B cell (primary cell): ENCODE data around the gene NLRC5. TPM values are rescaled to one million over a fixed set of nuclear protein-coding genes. Genes with fewer than 3 reads are reported as not detected.

ENCODE experiments used
- ATAC-seq: fragments of 200-7000 bp; cut with Tn5 transposase; one replicate; pipeline ENCODE4 v1.10.0; 2021; ENCODE audit warnings: low read depth, mild to moderate bottlenecking, moderate number of reproducible peaks, moderate library complexity
- CTCF ChIA-PET: fragments of 350-600 bp; sonication (Branson Sonifier 250); formaldehyde crosslinking; loops from one replicate; lab custom pipeline; 2021; ENCODE audit warnings: antibody characterized with exemption, inconsistent platforms; lab: Charles Lee
- POLR2A ChIA-PET: fragments of 350-600 bp; sonication (Branson Sonifier 250); formaldehyde crosslinking; loops from one replicate; lab custom pipeline; 2021; ENCODE audit warnings: antibody characterized with exemption; lab: Charles Lee
- DNase-seq: peaks from one replicate; pipeline ENCODE4 v3.0.0; 2013
- H2AFZ ChIP-seq: 2 replicates; pipeline ENCODE4 v1.6.1; 2012; ENCODE audit warnings: mild to moderate bottlenecking, low read depth, low read length; ENCODE audit not compliant: insufficient read depth, poor library complexity, severe bottlenecking
- H3K27ac ChIP-seq, 2 donors: 1 replicate in 1 of 2; 2 replicates in 1 of 2; pipeline ENCODE4 v1.5.1; 2012 to 2013; ENCODE audit warnings: low read length in 2 of 2, mild to moderate bottlenecking in 2 of 2, moderate library complexity in 1 of 2
- H3K27me3 ChIP-seq, 4 experiments: fragments of 200-600 bp in 1 of 4; sonication (generic) in 1 of 4; replicated peaks in 1 of 4; 1 replicate in 2 of 4; 2 replicates in 2 of 4; pipeline versions ENCODE4 v1.6.1 to v1.7.0; 2013 to 2016; ENCODE audit warnings: low read length in 3 of 4, mild to moderate bottlenecking in 2 of 4, mixed read lengths in 1 of 4, moderate library complexity in 1 of 4; ENCODE audit not compliant: insufficient read depth in 4 of 4, control insufficient read depth in 3 of 4; ENCODE audit errors: control extremely low read depth in 1 of 4
- H3K36me3 ChIP-seq, 2 experiments: replicated peaks in 1 of 2; 1 replicate in 1 of 2; 2 replicates in 1 of 2; pipeline versions ENCODE4 v1.6.1 to v1.7.1; 2013; ENCODE audit warnings: low read length in 1 of 2; ENCODE audit not compliant: insufficient read depth in 2 of 2, control insufficient read depth in 1 of 2; ENCODE audit errors: control extremely low read depth in 1 of 2, extremely low read depth in 1 of 2
- H3K4me1 ChIP-seq, 2 donors: fragments of 200-600 bp in 1 of 2; sonication (generic) in 1 of 2; 1 replicate in 1 of 2; 2 replicates in 1 of 2; pipeline versions ENCODE4 v1.5.1 to v1.6.1; 2013 to 2017; ENCODE audit warnings: low read length in 2 of 2; ENCODE audit not compliant: control insufficient read depth in 2 of 2, insufficient read depth in 2 of 2
- H3K4me2 ChIP-seq: replicated peaks from 2 replicates; pipeline ENCODE3; 2012; ENCODE audit warnings: mild to moderate bottlenecking, low read depth, low read length; ENCODE audit not compliant: poor library complexity, severe bottlenecking
- H3K4me3 ChIP-seq, 5 experiments: fragments of 200-600 bp in 1 of 5; sonication (generic) in 1 of 5; 1 replicate in 3 of 5; 2 replicates in 2 of 5; pipeline versions ENCODE4 v1.5.1 to v1.7.0; 2011 to 2016; ENCODE audit warnings: low read length in 4 of 5, mild to moderate bottlenecking in 4 of 5, low read depth in 2 of 5, control low read depth in 1 of 5, moderate library complexity in 1 of 5; ENCODE audit not compliant: insufficient read depth in 1 of 5; ENCODE audit errors: control extremely low read depth in 1 of 5, extremely low read depth in 1 of 5
- H3K79me2 ChIP-seq: fragments of 200-600 bp; sonication (generic); one replicate; pipeline ENCODE4 v1.6.0; 2016; ENCODE audit warnings: low read length; ENCODE audit not compliant: control insufficient read depth, insufficient read depth
- H3K9ac ChIP-seq: fragments of 200-600 bp; sonication (generic); 2 replicates; pipeline ENCODE4 v1.6.1; 2017; ENCODE audit warnings: mild to moderate bottlenecking, low read length, moderate library complexity
- H3K9me3 ChIP-seq, 3 donors: one replicate each; pipeline versions ENCODE4 v1.6.1 to v1.7.1; 2013; ENCODE audit warnings: low read length in 2 of 3; ENCODE audit not compliant: control insufficient read depth in 2 of 3, insufficient read depth in 1 of 3; ENCODE audit errors: control extremely low read depth in 1 of 3
- H4K20me1 ChIP-seq: 2 replicates; pipeline ENCODE4 v1.6.0; 2012; ENCODE audit warnings: mild to moderate bottlenecking, low read length; ENCODE audit not compliant: insufficient read depth, control insufficient read depth, poor library complexity, severe bottlenecking
- H3K27ac Mint-ChIP-seq: one replicate; pipeline ENCODE4 v1.8.0; 2021; ENCODE audit warnings: mixed read lengths
- H3K27me3 Mint-ChIP-seq: one replicate; pipeline ENCODE4 v1.8.0; 2021; ENCODE audit warnings: mixed read lengths
- H3K4me1 Mint-ChIP-seq: one replicate; pipeline ENCODE4 v1.8.0; 2021; ENCODE audit warnings: mixed read lengths
- H3K4me3 Mint-ChIP-seq: one replicate; pipeline ENCODE4 v1.8.0; 2021; ENCODE audit warnings: mixed read lengths
- H3K9me3 Mint-ChIP-seq: one replicate; pipeline ENCODE4 v1.8.0; 2022; ENCODE audit warnings: mixed read lengths; ENCODE audit not compliant: insufficient read depth
- EZH2 ChIP-seq: IDR thresholded peaks from 2 replicates; pipeline ENCODE4 v1.6.1; 2012; ENCODE audit warnings: borderline replicate concordance, low read depth, mild to moderate bottlenecking, moderate library complexity, low read length; ENCODE audit not compliant: insufficient read depth, poor library complexity, severe bottlenecking
- WGBS: methylation state at CpG from one replicate; pipeline ENCODE4 v1.1.5; 2013; ENCODE audit warnings: missing lambda C conversion rate; ENCODE audit not compliant: insufficient coverage; 5-methylcytosine and 5-hydroxymethylcytosine counted together
- intact Hi-C: fragments of 100-400 bp; cut with micrococcal nuclease; formaldehyde crosslinking; loops from one replicate; pipeline ENCODE4 v1.10.0; 2022
- polyA plus RNA-seq: library from polyadenylated mRNA; depleted of rRNA; stranded (reverse); fragments of >200 nt; gene quantifications from 2 replicates; pipeline ENCODE4 v1.2.3, GENCODE V29; 2012
- total RNA-seq, 2 donors: library from RNA; stranded (reverse); fragments of 120-200 nt in 1 of 2; gene quantifications; 1 replicate in 1 of 2; 2 replicates in 1 of 2; pipeline versions ENCODE4 v1.2.3 to v1.2.4, GENCODE V29; 2013 to 2022
- TF ChIP-seq, protein P1 (sequence below): fragments of 200-600 bp; IDR thresholded peaks from one replicate; pipeline ENCODE4 v1.8.0; 2022; ENCODE audit warnings: antibody characterized with exemption, mild to moderate bottlenecking

NLRC5 gene
- total and polyA plus RNA-seq, 2 donors (not counting 1 experiment from before 2014, with no cell fraction given), result 349 to 510 TPM

DNA sequence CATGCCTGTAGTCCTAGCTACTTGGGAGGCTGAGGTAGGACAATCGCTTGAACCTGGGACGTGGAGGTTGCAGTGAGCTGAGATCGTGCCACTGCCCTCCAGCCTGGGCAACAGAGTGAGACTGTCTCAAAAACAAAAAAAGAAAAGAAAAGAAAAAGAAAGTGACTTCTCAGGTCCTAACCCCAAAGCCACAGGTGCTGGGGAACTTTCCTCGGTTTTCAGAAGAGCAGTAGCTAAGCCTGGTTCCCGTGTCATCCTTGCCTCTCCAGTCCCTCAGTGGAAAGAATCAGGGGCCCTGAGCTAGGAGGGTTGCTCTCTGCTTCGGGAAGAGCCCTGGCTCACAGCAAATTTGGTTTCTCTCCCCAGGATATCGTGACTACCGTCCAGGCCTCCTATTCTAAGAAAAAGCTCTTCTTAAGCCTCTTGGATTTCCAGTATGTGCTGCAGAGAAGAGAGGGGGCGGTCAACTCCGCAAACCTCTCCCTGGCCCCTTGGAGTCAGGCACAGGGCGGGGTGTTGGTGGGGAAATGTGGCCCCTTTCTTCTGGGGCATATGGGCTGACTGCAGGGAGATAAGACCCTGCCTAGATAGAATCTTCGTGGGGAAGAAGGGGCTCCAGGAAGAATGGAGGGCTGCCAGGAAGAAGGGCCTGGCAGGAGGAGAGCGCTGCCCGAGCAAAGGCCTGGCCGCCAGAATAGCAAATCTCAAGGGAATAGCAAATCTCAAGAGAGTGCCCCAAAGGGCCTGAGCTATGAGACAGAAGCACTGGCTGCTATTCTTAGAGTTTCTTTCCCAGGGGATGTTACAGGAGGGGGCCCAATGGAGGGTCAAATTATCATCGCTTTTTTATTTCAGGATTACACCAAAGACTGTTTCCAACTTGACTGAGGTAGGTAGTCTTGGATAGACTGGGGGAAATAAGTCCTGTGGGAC lies 8.3 kb upstream of the NLRC5 start:
- Mint-ChIP-seq H3K27ac (peak overlapping the region; percentile 75), H3K4me1 (peaks cover 76% of the 10 kb centered on the region)
- TF ChIP-seq EZH2, result no peak
- TF ChIP-seq, protein P1, sequence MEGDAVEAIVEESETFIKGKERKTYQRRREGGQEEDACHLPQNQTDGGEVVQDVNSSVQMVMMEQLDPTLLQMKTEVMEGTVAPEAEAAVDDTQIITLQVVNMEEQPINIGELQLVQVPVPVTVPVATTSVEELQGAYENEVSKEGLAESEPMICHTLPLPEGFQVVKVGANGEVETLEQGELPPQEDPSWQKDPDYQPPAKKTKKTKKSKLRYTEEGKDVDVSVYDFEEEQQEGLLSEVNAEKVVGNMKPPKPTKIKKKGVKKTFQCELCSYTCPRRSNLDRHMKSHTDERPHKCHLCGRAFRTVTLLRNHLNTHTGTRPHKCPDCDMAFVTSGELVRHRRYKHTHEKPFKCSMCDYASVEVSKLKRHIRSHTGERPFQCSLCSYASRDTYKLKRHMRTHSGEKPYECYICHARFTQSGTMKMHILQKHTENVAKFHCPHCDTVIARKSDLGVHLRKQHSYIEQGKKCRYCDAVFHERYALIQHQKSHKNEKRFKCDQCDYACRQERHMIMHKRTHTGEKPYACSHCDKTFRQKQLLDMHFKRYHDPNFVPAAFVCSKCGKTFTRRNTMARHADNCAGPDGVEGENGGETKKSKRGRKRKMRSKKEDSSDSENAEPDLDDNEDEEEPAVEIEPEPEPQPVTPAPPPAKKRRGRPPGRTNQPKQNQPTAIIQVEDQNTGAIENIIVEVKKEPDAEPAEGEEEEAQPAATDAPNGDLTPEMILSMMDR, result no peak

More for the DNA sequence above, 8.3 kb upstream of the NLRC5 start:
- ATAC-seq, result peak; percentile 75
- Histone ChIP-seq H2AFZ (peak overlapping the region; percentile 26), H3K27me3 (no peaks in the 10 kb centered on the region), H3K4me3 (peak overlapping the region in 1 of 5 experiments; percentile 34), H3K4me1 (peaks cover 41 to 74% of the 10 kb centered on the region in 2 donors), H3K27ac (peak overlapping the region in 1 of 2 donors; percentile 31), H3K9me3 (no peaks in the 10 kb centered on the region), H3K79me2 (no peaks in the 10 kb centered on the region), H3K36me3 (no peaks in the 10 kb centered on the region), H3K9ac (peak overlapping the region; percentile 44), H4K20me1 (no peaks in the 10 kb centered on the region), H3K4me2 (peak overlapping the region; percentile 61)
- ChIA-PET CTCF (interaction anchor here (1.0 to 10.3 kb wide), 3 partner anchors 8 to 16 kb away, joined by 3 to 124 read pairs (median 8); partner anchors contain the start of gene NLRC5), POLR2A (interaction anchor here (0.6 to 1.2 kb wide), 6 partner anchors 9 to 64 kb away, joined by 3 to 6 read pairs (median 3); partner anchors contain the start of gene NLRC5)
- WGBS, result 32% methylated on average over 12 of the region's 16 CpGs
- peak; percentile 43 for DNase-seq
- Mint-ChIP-seq H3K4me3 (peak overlapping the region; percentile 73), H3K9me3 (no peaks in the 10 kb centered on the region), H3K27me3 (no peaks in the 10 kb centered on the region)
- intact Hi-C loops, result loop anchor here (1.0 kb wide), 1 partner anchor 10 kb away; no protein-coding TSS in a partner anchor
